ENCODE results near the gene CERS4.

The CERS4 gene

GRCh38 chr19:8310342-8311055 is 101.3 kb downstream of the CERS4 start:
- TF ChIP-seq ZFX (IDR thresholded peaks at IDR 0.05; ENCODE audit: borderline replicate concordance), result no peak
- H3K27ac ChIP-seq, result peak overlapping the region; percentile 93

- TF ChIP-seq ZFX (IDR thresholded peaks at IDR 0.05; ENCODE audit: borderline replicate concordance) (no peak), CTCF (IDR thresholded peaks at IDR 0.05) (no peak)
- peak overlapping the region; percentile 93 for H3K27ac ChIP-seq
Measured at GRCh38 chr19:8311461-8312260, 102.5 kb downstream of the CERS4 start.
